Measurements from ENCODE around the gene MGMT. TPM values are rescaled to one million over a fixed set of nuclear protein-coding genes. Genes with fewer than 3 reads are reported as not detected.

MGMT gene
- total and polyA plus RNA-seq, 9 of the 15 experiments (the other 6 are each of a cell fraction or from before 2014, with no cell fraction given) = 0.03 to 0.29 (median 0.11) TPM; not detected in 4

DNA sequence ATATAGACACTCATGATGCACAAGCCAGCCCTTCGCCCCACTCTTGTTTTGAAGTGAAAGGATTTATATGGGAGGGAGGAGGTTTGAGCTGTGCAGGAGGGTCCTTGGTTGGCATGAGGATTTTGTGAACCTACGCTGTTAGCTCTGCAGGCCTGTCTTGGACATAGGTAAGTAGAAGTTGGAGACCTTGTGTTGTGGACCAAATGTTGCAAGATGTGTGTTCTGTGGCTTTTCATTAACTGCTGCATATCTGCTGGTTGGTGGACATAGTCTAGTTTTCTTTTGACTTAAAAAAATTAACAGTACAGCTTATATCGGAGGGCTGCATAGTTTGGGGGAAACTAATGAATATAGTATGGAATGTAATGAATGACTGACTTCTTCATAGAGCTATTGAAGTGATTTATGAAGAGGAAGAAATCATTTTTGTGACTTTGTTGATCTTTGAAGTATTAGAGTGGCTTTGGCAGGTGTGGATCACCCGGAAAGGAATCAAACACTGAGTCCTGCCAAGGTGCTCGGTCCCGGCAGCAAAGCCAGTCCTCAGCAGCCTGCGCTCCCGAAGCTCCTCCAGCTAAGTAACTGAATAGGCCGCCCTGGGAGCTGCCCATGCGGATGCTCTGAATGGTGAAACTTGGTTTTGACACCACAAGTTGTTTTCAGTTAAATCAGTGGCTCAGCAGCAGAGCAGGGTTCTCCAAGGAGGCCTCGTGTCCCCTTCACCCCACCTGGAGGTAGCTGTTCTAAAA, 3.2 kb downstream of the MGMT start (continued):
- TF ChIP-seq NKRF (IDR thresholded peaks at IDR 0.05; ENCODE audit: borderline replicate concordance) (no peak), ZMIZ1 (IDR thresholded peaks at IDR 0.05; ENCODE audit: low read depth in 2 of 2, low read length in 2 of 2) (no peak), ZNF586 (CRISPR knock-in tag; conservative IDR thresholded peaks at IDR 0.05) (no peak)

All from K562 (cell line).